Upper lobe of left lung (tissue), 6 donors: ENCODE data around the gene TTI1. TPM values are rescaled to one million over a fixed set of nuclear protein-coding genes. Genes with fewer than 3 reads are reported as not detected.

Experiments
- ATAC-seq, 2 donors: fragments of 200-7000 bp; cut with Tn5 transposase; one replicate each; pipeline ENCODE4 v1.9.1; 2022; ENCODE audit warnings: mild to moderate bottlenecking in 2 of 2, moderate library complexity in 2 of 2; ENCODE audit not compliant: low FRiP score in 2 of 2
- DNase-seq, 2 donors: peaks; one replicate each; pipeline ENCODE4 v3.0.0-alpha.2; 2019 to 2020
- H3K27ac ChIP-seq, 4 donors: fragments of 200-600 bp; sonication (generic); one replicate each; pipeline ENCODE4 v1.5.1; 2016 to 2019
- H3K27me3 ChIP-seq, 4 donors: fragments of 200-600 bp; sonication (generic); one replicate each; pipeline ENCODE4 v1.5.1; 2017 to 2019
- H3K36me3 ChIP-seq, 4 donors: fragments of 200-600 bp; sonication (generic); one replicate each; pipeline ENCODE4 v1.5.1; 2016 to 2019
- H3K4me1 ChIP-seq, 4 donors: fragments of 200-600 bp; sonication (generic); one replicate each; pipeline ENCODE4 v1.5.1; 2018 to 2019
- H3K4me3 ChIP-seq, 4 donors: fragments of 200-600 bp; sonication (generic); one replicate each; pipeline ENCODE4 v1.5.1; 2017 to 2019; ENCODE audit warnings: mild to moderate bottlenecking in 2 of 4, moderate library complexity in 1 of 4
- H3K9me3 ChIP-seq, 4 donors: fragments of 200-600 bp; sonication (generic); one replicate each; pipeline ENCODE4 v1.5.1; 2018 to 2019
- CTCF ChIP-seq, 6 experiments: fragments of 450-650 bp in 4 of 6; fragments of 200-600 bp in 2 of 6; sonication (generic) in 2 of 6; IDR thresholded peaks; one replicate each; pipeline ENCODE4 v1.5.1; 2016 to 2019; ENCODE audit warnings: antibody characterized with exemption in 6 of 6
- EP300 ChIP-seq, 4 donors: sonication (generic); formaldehyde crosslinking; IDR thresholded peaks; one replicate each; pipeline ENCODE4 v1.5.1; 2017; ENCODE audit warnings: antibody characterized with exemption in 4 of 4, control low read depth in 2 of 4
- POLR2A ChIP-seq, 4 donors: fragments of 450-650 bp; IDR thresholded peaks; one replicate each; pipeline ENCODE4 v1.5.1; 2016 to 2017; ENCODE audit warnings: antibody characterized with exemption in 4 of 4, mild to moderate bottlenecking in 2 of 4
- POLR2AphosphoS5 ChIP-seq, 2 donors: sonication (generic); formaldehyde crosslinking; IDR thresholded peaks; one replicate each; pipeline ENCODE4 v1.5.1; 2017; ENCODE audit warnings: antibody characterized with exemption in 2 of 2
- WGBS, 2 donors: methylation state at CpG; one replicate each; pipeline ENCODE4 v1.1.5; 2017 to 2018; 5-methylcytosine and 5-hydroxymethylcytosine counted together
- total RNA-seq, 6 donors: library from RNA; depleted of rRNA in 4 of 6; stranded (reverse); fragments of >200 nt in 4 of 6; gene quantifications; one replicate each; pipeline versions ENCODE4 v1.1.0 to v1.2.1, GENCODE V29; 2016 to 2021
- donor health status: DM: no; HTN: no; CAD: no; lungs with moderate emphysema.
- donor health status: DM: no; HTN: yes; CAD: no; lungs with severe emphysema.

The TTI1 gene
- total RNA-seq, 6 donors from 2014 or later: 11.2 to 30.4 (median 15.1) TPM

GRCh38 chr20:37980876-37981275 is 52.4 kb downstream of the TTI1 start:
- ATAC-seq (no peak), DNase-seq (no peak)
- no peak for TF ChIP-seq POLR2AphosphoS5 (IDR thresholded peaks at IDR 0.05)
- no peak for TF ChIP-seq CTCF (IDR thresholded peaks at IDR 0.05)
- TF ChIP-seq POLR2A (IDR thresholded peaks at IDR 0.05): no peak
- no peak for TF ChIP-seq EP300 (IDR thresholded peaks at IDR 0.05)
- Histone ChIP-seq H3K4me3 (no peak overlapping the region), H3K4me1 (peaks cover 0 to 6% (median 0%) of the 10 kb centered on the region in 4 donors), H3K27ac (no peak overlapping the region), H3K27me3 (no peaks in the 10 kb centered on the region), H3K36me3 (peaks cover 0 to 32% (median 13%) of the 10 kb centered on the region in 4 donors), H3K9me3 (no peaks in the 10 kb centered on the region)
- WGBS, 2 donors: 93 to 99% methylated on average over 3 to 6 of the region's 6 CpGs

GRCh38 chr20:37980383-37980782 is 52.9 kb downstream of the TTI1 start:
- H3K9me3 ChIP-seq: no peaks in the 10 kb centered on the region
- no peak overlapping the region for H3K4me3 ChIP-seq
- TF ChIP-seq EP300 (IDR thresholded peaks at IDR 0.05) (no peak), POLR2A (IDR thresholded peaks at IDR 0.05) (no peak), POLR2AphosphoS5 (IDR thresholded peaks at IDR 0.05) (no peak), CTCF (IDR thresholded peaks at IDR 0.05) (no peak)
- peaks cover 0 to 2% (median 0%) of the 10 kb centered on the region in 4 donors for H3K4me1 ChIP-seq
- no peak overlapping the region for H3K27ac ChIP-seq
- no peak for DNase-seq
- H3K27me3 ChIP-seq: no peaks in the 10 kb centered on the region
- H3K36me3 ChIP-seq: peaks cover 0 to 32% (median 13%) of the 10 kb centered on the region in 4 donors
- WGBS, 2 donors: 81 to 89% methylated on average over 8 of the region's 8 CpGs
- no peak for ATAC-seq

DNA sequence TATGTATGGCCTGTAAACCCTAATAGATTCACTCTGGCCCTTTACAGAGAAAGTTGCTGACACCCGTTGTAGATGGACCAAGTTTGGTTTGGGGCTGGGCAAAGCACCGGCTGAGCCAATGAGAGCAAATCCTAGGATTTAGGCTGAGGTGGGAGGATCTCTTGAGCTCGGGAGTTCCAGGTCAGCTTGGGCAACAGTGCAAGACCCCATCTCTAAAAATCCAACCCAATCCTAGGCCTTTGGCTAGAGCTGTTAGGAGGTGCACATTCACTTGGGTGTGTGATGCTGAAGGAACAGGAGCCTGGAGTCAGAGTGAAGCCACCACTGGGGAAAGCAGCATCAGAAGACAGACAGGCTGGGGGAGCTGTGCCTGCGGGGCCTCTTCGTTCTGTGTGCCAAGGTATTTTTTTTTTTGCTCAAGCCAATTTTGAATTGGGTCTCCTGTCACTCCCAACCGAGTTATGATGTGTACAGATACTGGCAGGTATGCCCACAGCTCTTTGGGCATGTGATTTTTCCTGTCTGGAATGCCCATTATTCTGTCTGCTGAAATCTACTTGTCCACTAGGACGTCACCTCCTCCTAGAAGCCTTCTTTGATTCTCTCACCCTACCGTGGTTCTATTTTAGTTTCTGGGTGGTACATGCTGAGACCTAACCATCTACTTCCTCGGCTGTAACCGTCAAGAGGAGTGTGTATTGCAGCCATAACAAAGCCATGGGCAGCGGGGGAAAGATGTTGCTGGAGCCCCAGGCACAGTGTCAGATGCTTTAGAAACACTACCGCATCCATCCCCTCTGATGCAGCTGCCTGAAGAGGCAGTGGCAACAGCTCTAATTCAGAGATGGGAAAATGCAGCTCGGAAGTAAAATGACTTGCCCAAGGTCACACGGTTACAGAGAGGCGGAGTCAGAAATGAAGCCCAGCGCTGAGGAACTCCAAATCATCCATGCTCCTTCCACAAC is 54.0 kb downstream of the TTI1 start:
- H3K9me3 ChIP-seq: no peaks in the 10 kb centered on the region
- TF ChIP-seq EP300 (IDR thresholded peaks at IDR 0.05) (no peak), POLR2AphosphoS5 (IDR thresholded peaks at IDR 0.05) (no peak), CTCF (IDR thresholded peaks at IDR 0.05) (no peak), POLR2A (IDR thresholded peaks at IDR 0.05) (no peak)
- DNase-seq (no peak), ATAC-seq (no peak)
- no peak overlapping the region for H3K4me3 ChIP-seq
- no peak overlapping the region for H3K27ac ChIP-seq
- H3K4me1 ChIP-seq: no peaks in the 10 kb centered on the region
- 91% methylated on average over 13 to 16 of the region's 16 CpGs for WGBS, 2 donors
- H3K27me3 ChIP-seq: no peaks in the 10 kb centered on the region
- peaks cover 0 to 32% (median 13%) of the 10 kb centered on the region in 4 donors for H3K36me3 ChIP-seq

- TF ChIP-seq POLR2AphosphoS5 (IDR thresholded peaks at IDR 0.05) (no peak), CTCF (IDR thresholded peaks at IDR 0.05) (no peak), POLR2A (IDR thresholded peaks at IDR 0.05) (no peak), EP300 (IDR thresholded peaks at IDR 0.05) (no peak)
- no peak for ATAC-seq
Observed at GRCh38 chr20:37977786-37978185, 55.5 kb downstream of the TTI1 start.

More at GRCh38 chr20:37977786-37978185, 55.5 kb downstream of the TTI1 start:
- 86% methylated on average over 6 of the region's 6 CpGs for WGBS, 2 donors
- Histone ChIP-seq H3K9me3 (no peaks in the 10 kb centered on the region), H3K36me3 (peaks cover 0 to 21% (median 6%) of the 10 kb centered on the region in 4 donors), H3K27me3 (no peaks in the 10 kb centered on the region), H3K4me1 (no peaks in the 10 kb centered on the region), H3K4me3 (no peak overlapping the region), H3K27ac (no peak overlapping the region)
- DNase-seq: no peak
